Activated T-cell treated with anti-CD3 and anti-CD28 coated beads, Interleukin-2, amount 50 U/mL, for 48 hours (primary cell): Measurements from ENCODE around the gene POLR2H.

Source experiments
- DNase-seq, 2 experiments: peaks; one replicate each; pipeline ENCODE4 v3.0.0-alpha.2; 2020

Gene POLR2H

DNA sequence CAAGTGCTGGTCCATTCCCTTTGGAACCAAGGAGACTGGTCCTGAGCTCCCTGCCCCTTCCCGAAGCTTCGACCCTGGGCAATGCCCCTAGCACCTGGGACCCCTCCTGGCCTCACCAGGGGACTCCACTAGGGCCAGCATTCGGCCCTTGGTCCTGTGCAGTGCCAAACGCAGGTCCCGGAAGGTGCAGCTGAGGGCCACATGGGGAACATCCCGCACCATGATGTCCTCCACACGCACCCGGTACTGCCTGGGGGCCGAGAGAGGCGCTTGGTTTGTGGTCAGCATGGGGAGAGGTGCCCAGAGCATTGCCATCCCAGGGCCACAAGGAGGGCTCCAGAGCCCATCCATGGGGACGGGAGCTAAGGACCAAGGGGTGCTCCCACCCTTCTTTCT, 8.0 kb upstream of the POLR2H start:
- DNase-seq: no peak

DNA sequence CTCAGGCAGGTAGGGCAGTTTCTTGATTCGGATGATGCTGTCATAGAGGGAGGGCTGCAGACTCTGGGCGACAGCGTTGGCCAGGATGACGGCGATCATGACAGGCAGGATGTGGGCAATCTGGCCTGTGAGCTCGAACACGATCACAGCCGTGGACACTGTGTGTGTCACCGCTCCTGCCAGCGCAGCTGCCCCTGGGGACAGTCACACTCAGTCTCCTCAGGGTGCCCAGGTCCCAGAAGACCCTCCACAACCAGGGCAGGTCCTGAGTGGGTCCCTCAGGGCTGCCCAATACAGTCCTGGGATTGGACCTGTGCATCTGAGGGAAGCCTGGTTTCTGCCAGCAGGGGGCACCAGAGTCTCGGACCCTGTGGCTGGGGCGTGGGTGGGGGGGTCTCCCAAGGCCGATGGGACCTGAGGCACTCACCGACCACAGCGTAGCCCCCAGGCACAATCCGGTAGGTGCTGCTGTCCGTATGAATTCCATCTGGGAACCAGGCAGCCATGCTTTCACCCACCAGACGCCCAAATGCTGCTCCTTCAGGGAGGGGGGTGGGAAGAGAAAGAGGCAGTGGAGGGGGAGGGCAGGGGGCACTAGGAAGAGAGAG, 7.3 kb upstream of the POLR2H start:
- peak; percentile 79 to 81 for DNase-seq

DNA sequence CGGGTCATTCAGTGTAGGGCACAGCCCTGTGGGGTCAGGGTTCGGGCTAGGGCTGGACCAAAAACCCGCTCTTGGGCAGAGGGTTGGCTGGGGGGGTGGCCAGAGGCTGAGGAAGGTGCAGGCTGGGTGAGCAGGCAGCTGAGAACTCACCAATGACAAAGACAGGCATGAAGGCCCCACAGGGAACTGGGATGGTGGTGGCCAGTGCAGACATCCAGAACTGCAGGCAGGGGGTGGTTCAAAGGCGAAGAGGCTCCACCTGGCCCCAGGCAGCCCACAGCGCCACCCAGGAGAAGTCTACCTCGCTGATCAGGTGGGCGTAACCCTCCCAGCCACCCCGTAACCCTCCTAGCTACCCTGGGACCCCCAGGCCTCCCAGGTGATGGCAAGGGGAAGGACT, 6.8 kb upstream of the POLR2H start:
- DNase-seq: no peak

DNA sequence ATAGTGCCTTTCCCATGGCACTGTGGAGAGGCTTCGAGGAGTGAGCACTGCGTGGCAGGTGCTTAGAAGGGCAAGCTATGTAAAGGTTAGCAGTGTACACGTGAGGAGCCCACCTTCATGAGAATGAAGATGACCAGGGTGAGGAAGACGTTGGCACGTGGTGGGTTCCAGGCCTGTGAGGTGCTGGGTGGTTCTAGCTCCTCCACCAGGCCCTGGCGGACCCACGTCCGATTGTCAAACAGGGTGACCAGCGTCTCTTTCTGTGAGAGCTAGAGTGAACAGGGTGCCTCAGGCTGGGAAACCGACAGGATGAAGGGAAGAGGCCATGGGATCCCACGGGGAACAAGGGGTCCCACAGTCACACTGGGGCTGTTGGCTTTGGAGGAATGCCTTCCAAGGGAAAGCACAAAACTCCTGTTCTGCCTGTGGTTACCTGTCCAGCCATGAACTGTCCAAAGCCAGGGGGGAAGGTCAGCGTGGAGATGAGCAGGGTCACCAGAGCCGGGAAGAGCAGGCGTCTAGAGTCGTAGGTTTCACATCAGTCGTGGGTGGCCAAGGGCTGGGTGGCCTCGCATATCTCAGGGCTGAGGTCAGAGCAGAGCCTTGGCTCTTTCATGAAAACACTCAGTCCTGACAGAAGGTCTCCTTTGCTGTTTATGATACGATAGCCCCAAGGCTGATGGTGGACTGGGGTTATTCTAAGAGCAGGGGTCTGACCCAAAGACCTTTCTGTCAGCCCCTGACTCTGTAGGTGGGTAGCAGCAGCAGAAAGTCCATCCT, 6.1 kb upstream of the POLR2H start:
- no peak for DNase-seq

- no peak for DNase-seq
These were observed 4.0 kb upstream of the POLR2H start for GRCh38 chr3:184357248-184358123.

- no peak for DNase-seq
These were observed 3.3 kb upstream of the POLR2H start for GRCh38 chr3:184358124-184358767.

GRCh38 chr3:184358921-184359350, 2.6 kb upstream of the POLR2H start:
- no peak for DNase-seq

- no peak for DNase-seq
These were observed 1.9 kb upstream of the POLR2H start for GRCh38 chr3:184359610-184360009.

GRCh38 chr3:184360070-184360928, 1.2 kb upstream of the POLR2H start:
- no peak for DNase-seq

DNA sequence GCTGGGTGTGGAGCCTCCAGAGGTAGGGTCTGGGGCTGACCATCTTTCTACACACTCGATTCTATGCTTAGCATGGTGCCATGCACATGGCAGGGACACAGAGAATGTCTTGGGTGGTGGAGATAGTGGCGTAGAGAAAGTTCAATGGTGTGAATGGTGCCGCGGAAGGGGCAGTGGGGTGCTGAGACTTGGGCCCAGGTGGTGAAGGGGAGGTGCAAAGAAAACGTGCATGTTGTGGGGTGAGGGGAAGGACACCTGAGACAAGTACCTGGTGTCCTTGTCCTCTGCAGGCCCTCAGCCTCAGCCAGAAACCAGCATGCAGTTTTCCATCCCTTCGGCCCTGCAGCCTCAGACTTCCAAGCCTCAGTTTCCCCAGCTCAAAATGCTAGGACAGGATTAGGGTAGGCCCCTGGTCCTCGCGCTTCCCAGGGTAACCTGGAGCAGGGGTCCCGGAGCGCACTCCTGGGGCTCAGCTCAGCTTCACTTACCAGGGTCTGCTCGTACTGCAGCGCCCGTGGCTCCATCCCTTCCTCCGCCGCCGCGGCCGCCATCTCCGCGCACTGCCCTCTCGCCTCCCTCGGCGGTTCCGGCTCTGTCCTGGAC, 480 bp upstream of the POLR2H start:
- peak in 1 of 2 experiments; percentile 46 for DNase-seq

DNA sequence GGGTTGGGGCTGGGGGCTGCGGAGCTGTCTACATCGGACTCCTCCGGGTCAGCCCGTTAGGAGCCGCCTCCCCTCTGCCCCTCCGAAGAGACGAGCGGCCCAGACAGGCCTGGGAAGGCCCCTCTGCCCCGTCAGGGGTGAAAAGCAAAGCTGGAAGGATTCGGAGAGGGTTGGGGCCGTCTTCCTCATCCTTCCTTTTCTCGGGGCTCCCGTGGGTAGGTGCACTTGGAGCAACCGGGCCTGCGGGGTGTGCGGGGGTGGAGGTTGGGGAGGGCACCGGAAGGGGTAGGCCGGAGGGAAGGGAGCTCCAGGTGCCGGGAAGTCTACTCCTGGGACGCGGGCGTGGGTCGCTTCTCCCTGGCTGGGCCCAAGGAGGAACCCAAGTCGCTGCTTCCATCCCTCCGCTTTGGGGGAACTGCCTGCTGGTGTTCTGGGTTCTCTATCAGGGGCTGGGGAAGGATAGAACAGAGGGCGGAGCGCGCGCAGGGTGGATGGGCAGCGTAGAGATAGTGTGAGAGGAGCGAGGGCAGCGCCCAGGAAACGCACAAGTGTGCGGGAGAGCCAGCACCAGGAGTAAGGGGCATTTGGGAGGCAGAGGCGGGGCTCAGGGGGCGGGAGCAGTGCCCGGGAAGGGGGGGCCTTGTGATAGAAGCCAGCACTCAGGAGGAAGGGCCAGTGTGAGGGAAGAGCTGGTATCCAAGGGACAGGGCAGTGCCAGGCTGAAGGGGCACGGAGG, 590 bp downstream of the POLR2H start:
- peak; percentile 76 to 77 for DNase-seq

DNA sequence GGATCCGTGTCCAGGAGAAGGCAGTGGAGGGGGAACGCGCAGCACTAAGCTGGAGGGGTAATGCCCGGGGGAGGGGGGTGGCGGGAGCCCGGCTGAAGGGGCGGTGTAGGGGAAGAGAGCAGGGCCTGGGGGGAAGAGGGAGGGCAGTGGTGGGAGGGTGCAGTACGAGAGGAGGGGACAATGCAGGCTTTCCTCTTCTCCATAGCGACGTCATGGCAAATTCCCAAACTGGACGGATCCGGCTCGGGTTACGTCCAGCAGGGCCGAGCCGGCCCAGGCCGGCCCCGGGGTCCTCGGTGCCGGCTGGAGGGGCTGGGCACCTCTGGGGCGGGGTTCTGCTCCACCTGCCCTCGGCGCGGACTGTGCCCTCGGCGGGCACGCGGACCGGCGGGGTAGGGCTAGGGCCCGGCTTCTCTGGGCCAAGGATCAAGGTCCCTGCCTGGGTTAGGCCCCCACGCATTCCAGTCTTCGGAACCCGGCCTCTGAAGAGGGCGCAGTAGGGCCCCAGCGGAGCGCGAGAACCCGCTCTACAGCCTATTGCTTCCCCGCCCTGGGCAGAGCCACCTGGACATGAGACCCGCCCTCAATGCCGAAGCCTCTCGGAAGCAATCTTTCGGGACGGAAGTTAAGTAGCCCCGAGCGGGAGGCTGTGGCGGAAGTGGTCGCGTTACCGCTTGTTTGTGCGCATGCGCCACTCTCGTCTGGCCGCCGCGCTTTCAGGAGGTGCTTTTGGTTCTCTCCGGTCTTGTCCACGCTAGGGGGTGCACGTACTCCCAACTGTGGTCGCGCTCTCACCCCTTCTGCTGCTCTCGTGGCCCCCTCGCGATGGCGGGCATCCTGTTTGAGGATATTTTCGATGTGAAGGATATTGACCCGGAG, 1.4 kb downstream of the POLR2H start:
- peak; percentile 95 to 97 for DNase-seq

DNA sequence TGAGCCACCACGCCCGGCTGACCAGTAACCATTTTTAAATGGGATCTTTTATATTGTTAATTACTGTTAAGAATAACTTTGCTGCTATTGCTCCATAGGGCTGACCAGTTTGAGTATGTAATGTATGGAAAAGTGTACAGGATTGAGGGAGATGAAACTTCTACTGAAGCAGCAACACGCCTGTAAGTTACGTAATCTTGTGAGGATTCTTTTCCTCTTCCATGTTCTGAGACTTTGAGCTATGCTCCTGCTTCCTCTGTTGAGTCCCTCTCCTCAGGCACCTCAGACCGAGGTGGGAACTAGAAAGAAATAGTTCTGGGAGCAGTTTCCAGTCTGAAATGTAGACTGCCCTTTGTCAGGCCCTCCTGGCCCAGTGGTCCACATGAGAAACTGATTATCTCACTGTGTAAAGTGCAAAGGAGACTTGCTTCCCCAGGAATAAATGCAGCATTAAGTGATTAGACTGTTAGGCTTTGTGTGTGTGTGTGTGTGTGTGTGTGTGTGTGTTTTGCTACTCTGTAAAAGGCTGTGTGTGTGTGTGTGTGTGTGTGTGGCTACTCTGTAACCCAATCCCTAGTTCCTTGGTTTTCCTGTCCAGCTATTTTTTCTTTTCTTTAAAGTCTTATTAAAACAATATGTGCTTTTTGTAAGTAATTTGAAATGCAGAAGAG, 5.2 kb downstream of the POLR2H start:
- DNase-seq: no peak

DNA sequence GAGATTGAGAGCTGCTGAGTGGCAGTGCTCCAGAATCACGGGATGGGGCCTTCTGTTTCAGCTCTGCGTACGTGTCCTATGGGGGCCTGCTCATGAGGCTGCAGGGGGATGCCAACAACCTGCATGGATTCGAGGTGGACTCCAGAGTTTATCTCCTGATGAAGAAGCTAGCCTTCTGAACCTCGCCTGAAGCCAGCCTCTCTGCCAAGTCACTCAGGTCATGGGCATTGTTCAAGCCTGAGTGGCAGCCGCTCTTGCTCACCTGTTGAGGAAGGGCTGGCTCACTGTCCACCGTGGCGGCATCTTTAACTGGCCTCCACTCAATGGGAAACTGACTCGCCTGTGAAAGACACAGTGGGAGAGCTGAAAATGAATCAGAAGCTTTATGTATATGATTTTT, 6.6 kb downstream of the POLR2H start:
- no peak for DNase-seq

- no peak for DNase-seq
These were observed 7.2 kb downstream of the POLR2H start for GRCh38 chr3:184368586-184369183.

- DNase-seq: peak; percentile 64 to 73
These were observed 10.1 kb downstream of the POLR2H start for GRCh38 chr3:184371570-184372018.

GRCh38 chr3:184372296-184372821, 10.8 kb downstream of the POLR2H start:
- no peak for DNase-seq

DNA sequence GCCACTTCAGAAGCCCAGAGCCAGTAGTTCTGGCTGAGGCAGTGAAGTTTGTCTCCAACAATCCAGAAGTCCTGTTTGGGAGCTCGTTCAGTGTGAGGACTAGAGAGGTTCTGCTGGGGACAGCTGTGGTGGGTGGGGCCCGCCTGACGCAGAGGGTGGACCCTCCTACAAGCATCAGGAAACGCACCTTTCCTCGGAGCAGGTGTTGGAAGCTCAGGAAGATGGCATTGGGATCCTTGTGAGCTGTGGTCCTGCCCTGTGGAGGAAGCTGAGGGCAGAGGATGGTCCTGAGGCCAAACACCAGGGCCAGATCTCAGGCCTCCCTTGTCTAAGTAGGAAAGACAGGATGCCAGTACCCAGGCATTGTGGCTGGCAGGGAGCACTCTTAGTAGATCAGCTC, 11.4 kb downstream of the POLR2H start:
- DNase-seq: no peak
